DMS 273 (cell line): ENCODE measurements around the gene KCNH6.

ENCODE experiments used
- DNase-seq: peaks from one replicate; lab custom pipeline; 2025; ENCODE audit not compliant: unreplicated experiment; lab: John Stamatoyannopoulos, UW

The KCNH6 gene, protein sequence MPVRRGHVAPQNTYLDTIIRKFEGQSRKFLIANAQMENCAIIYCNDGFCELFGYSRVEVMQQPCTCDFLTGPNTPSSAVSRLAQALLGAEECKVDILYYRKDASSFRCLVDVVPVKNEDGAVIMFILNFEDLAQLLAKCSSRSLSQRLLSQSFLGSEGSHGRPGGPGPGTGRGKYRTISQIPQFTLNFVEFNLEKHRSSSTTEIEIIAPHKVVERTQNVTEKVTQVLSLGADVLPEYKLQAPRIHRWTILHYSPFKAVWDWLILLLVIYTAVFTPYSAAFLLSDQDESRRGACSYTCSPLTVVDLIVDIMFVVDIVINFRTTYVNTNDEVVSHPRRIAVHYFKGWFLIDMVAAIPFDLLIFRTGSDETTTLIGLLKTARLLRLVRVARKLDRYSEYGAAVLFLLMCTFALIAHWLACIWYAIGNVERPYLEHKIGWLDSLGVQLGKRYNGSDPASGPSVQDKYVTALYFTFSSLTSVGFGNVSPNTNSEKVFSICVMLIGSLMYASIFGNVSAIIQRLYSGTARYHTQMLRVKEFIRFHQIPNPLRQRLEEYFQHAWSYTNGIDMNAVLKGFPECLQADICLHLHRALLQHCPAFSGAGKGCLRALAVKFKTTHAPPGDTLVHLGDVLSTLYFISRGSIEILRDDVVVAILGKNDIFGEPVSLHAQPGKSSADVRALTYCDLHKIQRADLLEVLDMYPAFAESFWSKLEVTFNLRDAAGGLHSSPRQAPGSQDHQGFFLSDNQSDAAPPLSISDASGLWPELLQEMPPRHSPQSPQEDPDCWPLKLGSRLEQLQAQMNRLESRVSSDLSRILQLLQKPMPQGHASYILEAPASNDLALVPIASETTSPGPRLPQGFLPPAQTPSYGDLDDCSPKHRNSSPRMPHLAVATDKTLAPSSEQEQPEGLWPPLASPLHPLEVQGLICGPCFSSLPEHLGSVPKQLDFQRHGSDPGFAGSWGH

DNA sequence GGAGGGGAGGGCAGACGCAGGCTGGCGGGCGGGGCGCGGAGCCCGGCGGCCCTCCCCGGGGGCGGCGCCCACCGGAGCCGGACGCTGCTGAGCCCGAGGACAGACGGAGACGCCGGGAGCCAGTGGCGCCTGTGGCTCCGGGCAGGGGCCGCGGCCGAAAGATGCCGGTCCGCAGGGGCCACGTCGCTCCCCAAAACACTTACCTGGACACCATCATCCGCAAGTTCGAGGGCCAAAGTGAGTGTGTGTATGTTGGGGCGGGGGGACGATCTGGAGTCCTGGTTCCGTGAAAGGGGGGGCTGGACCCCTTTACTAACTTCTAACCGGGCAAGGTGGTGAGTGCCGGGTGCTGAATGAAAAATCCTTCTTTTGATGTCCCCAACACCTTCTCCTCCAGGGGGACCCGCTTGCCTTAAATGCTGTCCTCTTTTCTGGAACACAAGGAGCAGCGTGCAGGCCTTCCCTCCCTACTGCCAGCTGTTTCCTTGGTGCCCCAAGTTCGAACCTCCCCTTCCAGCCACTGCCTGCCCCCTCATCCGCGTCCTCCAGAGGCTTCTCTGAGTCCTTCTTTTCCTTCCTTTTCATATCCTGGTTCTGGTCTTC lies at the start of gene KCNH6:
Gene KCNH6 (plus strand): TSS at position 106 of the 603 bp plus-strand sequence. CDS start 56 bp downstream, at position 162.
- DNase-seq = peak; percentile 41

DNA sequence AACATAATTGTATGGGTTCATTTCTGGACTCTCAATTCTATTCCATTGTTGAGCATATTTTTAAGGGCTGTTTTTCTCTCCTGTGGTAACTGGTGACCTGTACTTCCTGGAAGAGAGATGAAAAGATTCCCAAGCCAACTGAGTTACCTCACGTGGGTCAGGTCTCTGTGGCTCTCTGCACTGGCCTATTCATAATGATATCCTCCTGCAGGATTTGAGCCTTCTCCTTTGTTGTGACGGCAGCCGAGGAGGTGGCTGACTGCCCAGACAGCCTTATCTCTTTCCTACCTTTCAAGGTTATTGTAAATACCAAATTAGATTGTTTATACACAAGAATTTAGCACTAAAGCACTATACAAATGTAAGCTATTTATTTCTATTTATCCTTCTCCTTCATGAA lies 49.0 kb upstream of the KCNH6 start:
- DNase-seq = no peak

DNA sequence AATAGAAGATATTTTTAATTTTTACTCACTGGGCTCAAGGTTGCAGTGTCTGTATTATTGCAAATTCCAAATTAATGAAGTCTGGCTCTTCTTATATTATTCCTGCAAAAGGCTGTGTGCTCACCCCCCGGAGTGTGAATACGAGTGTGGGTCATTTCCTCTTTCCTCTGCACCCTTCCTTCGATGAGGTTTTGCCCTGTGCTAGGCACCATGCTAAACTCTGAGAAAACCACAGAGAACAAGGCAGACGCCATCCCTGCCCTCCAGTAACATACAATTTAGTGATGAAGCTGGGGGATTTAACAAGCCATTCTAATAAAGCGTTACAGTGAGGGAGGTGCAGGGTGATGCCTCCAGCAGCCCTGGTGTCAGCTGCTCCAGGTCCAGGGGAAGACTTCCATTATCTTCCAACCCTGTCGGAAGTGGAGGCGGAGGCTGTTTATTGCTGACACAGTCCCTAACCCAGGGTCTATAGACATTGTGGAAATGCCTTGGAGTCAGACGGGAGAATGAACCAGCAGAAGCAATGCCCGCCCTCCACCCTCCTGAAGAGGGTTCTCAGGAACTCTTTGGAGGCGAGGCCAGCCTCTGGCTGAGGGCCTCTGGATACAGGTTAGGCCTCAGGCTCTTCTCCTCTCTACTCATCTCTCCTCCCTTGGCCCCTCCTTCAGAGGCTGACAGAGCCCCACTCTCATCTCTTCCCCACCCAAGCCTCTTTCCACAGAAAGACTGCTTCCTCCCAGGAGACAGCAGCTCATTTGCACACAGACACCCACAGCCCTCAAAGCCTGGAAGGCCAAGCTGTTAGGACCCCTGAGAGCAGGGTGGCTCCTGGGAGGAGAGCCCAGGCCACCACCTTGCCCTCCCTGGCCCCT lies 48.3 kb upstream of the KCNH6 start:
- no peak for DNase-seq

DNA sequence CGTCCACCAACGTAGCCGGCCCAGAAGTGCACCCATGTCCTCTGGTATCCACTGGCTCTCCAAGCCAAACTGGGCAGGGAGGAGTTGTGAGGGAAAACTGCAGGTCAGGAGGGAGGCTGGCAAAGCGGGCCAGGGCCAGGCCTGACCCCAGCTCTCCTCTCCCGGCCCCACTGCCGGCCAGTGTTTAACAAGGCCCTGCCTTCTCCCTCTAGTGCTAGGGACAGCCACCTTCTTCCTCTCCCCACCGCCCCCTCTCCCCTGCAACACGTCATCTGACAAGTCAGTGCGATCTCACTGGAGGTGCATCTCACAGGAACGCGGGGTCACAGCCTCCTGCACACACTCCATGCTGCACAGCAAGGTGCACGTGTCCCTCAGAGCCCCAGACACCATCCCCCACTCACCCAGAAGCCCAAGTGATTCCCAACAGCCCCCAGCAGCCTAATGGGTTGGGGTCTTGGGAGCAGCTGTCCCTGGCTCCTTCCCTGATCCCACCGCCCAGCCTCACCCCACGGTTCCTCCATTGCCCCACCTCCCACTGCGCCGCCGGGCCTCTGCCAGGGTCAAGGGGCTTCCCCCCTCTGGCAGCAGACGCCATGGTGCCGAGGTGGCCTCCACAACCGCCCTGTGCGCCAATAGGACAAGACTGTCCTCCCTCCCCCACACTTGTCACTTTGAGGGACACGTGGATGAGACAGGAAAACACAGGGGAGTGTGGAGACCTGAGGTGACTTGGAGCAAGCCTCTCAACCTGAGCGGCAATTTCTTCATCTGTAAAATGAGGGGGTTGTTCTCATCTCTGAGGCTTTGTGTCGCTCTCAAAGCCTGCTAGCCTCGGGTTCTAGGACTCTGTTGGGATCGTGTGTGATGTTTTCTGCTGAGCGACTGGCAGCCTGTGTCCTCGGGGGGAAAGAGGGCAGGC lies 47.4 kb upstream of the KCNH6 start:
- DNase-seq = no peak

DNA sequence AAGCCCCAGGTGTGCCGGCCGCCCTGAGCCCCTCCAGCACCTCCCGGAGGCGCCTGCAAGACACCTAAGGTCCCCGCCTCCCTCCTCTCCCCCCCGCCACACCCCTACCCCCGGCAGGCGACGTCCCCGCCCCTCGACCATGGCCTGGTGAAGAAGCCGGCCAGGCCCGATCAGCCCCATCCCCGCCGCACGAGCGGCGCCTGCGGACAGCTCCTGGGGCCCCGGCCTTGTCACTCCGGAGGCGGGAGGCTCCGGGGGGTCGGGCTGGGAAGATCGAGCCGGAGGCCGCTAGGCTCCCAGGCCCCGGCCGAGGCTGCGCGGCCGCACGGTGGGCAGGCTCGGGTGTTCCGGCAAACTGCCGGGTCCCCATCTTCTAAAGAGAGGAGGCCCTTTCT lies 46.7 kb upstream of the KCNH6 start:
- no peak for DNase-seq

DNA sequence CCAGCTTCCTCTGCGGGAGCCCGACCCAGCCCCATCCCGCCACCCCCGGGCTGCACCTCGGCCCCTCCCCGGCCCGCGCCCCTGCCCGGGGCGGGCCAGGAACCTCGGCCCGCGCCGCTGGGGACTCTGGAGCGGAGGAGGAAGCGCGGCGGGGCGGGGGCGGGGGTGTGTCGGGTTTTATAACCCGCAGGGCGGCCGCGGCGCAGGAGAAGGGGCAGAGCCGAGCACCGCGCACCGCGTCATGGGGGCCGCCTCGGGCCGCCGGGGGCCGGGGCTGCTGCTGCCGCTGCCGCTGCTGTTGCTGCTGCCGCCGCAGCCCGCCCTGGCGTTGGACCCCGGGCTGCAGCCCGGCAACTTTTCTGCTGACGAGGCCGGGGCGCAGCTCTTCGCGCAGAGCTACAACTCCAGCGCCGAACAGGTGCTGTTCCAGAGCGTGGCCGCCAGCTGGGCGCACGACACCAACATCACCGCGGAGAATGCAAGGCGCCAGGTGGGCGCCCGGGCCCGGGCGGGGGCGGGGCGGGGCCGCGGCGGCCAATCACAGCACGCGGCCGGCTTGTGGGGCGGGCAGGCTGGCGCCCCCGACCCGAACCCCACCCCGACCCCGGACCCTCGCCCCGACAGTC lies 46.2 kb upstream of the KCNH6 start, which contains the start of gene ACE:
Gene ACE (plus strand): TSS at position 208 of the 626 bp plus-strand sequence. CDS start 34 bp downstream, at position 242.
- peak; percentile 81 for DNase-seq

DNA sequence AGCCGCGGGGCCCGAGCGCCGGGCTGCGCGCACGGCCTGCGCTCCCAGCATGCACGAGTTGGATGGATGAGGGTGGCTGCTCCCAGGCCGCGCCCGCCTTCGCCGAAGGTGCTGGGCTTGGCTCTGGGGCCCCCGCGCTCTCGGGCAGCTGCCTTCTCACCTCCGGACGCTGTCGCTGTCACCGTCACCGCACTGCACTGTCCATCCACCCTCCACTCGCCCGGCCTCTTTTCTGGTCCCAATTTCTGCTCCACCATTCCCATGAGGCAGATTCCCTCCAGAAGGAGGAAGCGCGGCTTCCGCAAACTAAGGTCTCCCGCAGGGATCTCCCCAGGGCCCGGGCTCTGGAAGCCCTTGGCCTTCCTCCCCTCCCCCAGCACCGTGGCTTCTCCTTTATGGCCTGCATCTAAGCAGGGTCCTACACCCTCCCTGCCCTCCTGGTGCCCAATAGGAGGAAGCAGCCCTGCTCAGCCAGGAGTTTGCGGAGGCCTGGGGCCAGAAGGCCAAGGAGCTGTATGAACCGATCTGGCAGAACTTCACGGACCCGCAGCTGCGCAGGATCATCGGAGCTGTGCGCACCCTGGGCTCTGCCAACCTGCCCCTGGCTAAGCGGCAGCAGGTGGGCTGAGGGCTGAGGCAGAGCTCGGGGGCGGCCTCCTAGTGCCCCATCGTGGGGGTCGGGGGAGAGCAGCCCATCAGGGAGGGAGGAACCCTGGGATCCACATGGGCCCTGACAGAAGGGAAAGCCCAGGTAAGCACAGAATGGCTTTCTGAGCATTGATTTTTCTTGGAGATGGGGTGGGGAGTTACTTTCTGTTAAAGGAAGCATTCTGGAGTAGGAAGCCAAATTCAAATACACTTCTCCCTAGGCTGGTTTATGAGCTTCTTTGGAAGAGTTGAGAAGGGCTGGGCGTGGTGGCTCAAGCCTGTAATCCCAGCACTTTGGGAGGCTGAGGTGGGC lies 45.4 kb upstream of the KCNH6 start:
- peak; percentile 81 for DNase-seq

DNA sequence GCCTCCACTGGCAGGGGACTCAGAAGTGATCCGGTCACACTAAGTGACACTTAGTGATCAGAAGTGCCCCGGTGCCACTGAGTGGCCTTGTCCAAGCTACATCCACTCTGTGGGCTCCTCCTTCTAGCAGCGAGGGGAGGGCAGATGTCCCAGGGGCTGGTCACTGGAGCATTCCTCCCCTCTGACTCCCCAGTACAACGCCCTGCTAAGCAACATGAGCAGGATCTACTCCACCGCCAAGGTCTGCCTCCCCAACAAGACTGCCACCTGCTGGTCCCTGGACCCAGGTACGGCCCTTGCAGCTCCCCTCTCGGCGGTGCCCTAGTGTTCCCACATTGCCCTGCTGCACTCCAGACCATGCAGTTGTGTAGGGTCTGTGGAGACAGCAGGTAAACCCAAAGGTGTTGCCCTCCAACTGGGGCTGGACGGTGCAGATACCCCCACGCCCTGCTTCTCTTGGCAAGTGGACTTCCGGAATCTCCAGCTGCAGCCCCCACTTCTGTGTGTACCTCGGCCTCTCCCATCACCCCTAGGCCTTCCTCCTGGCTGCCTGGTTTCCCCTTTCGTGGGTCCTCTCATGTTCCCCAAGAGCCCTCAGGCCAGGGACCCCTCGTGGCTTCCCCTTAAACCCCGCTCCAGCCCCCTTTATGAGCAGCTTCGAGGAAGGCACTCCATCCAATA lies 44.2 kb upstream of the KCNH6 start:
- DNase-seq = peak; percentile 87

DNA sequence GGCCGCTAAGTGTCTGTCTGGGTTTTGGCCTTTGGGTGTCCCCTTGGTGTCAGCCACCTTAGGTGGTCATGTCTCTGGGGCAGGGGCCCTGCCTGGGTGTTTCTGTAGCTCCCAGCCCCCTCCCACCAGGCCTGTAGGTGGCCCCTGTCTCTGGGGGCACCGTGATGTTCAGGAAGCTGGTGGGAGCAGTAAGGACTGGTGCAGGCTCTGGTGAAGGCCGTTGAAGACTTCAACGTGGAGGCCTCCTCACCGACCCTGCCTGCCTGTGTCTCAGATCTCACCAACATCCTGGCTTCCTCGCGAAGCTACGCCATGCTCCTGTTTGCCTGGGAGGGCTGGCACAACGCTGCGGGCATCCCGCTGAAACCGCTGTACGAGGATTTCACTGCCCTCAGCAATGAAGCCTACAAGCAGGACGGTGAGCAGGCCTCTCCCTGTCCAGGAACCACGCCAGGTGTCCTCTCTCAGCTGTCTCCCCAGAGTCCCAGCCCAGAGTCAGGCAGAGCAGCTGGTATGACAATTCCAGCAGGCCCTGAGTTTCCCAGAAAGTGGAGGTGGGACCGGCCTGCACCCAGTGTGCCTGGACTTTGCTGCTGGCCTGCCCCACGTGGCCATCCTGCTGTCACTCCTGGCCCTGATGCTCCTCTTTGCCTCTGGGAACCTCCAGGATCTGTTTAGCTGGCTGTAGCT lies 43.5 kb upstream of the KCNH6 start:
- peak; percentile 60 for DNase-seq

DNA sequence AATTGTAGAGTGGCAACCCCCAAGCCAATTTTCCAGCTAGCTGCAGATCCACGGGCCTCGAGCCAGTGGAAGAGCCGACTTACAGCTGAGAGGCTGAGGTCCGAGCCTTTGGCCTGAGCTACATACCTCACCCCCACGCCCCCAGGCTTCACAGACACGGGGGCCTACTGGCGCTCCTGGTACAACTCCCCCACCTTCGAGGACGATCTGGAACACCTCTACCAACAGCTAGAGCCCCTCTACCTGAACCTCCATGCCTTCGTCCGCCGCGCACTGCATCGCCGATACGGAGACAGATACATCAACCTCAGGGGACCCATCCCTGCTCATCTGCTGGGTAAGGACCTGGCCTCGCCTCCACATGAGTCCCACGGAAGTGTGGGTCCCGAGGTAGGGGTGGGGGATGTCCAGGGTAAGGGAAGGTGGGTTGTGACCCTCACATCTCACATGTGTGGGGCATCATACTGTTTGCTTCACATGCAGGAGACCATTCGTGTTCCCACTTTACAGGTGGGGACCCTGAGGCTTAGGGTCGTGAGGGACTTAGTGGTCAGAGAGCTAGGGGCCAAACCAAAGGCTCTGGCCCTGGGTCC lies 42.9 kb upstream of the KCNH6 start:
- no peak for DNase-seq

DNA sequence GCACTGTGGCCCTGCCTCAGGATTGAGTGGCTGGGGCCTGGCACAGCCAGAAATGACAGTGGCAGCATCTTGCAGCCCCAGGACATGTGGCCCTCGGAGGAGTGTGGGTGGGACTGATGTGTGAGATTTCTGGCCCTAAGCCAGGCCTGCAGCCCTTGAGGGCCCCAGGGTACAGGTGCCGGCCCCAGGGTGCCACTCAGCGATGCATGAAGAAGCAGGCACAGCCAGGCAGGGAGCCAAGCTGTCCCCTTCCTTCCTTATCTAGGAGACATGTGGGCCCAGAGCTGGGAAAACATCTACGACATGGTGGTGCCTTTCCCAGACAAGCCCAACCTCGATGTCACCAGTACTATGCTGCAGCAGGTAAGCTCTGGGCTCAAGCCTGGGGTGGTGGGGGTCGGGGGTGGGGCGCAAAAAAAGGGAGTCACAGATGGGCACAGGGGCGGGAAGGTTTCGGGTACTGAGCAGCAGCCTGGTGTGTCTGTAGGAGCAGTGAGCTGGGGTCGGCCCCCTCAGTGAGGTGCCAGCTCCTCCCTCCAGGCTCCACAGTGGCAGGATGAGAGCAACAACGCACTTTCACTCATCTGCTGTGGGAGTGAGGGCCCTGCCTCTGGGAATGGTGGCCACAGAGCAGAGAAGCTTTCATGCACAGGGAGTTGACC lies 42.2 kb upstream of the KCNH6 start:
- DNase-seq = peak; percentile 84

DNA sequence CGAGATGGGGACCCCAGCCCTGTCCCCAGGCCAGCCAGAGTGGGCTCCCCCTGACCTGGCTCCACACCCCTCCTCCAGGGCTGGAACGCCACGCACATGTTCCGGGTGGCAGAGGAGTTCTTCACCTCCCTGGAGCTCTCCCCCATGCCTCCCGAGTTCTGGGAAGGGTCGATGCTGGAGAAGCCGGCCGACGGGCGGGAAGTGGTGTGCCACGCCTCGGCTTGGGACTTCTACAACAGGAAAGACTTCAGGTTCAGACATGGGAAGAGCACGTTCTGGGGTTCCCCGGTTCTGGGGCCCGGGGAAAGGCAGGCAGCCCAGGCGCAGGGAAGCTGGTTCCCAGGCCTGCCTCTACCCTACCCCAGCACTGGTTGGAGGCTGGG lies 41.7 kb upstream of the KCNH6 start:
- DNase-seq = peak; percentile 35

DNA sequence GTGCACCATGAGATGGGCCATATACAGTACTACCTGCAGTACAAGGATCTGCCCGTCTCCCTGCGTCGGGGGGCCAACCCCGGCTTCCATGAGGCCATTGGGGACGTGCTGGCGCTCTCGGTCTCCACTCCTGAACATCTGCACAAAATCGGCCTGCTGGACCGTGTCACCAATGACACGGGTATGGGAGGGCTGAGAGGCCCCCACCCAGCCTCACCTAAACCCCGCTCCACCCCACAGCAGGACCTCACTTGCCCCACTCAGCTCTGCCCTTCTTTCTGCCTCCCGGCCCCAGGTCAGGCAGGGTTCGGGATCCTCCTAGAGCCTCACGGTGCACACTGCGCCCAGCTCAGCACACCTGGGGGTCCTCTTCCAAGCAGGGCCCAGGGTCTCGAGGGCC lies 40.6 kb upstream of the KCNH6 start:
- no peak for DNase-seq

DNA sequence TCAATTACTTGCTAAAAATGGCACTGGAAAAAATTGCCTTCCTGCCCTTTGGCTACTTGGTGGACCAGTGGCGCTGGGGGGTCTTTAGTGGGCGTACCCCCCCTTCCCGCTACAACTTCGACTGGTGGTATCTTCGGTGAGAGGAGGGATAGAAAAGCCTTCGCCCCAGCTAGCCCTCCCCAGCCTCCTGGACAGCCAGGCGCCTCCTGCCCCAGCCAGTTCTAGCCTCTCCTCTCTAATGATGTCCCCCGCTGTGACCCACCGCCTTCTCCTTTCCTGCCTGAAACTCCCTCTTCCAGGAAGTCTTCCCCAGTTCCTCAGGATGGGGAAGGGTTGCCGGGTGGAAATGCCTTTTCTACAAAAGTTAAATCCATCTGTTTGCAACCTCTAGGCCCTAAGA lies 40.1 kb upstream of the KCNH6 start:
- DNase-seq = no peak

DNA sequence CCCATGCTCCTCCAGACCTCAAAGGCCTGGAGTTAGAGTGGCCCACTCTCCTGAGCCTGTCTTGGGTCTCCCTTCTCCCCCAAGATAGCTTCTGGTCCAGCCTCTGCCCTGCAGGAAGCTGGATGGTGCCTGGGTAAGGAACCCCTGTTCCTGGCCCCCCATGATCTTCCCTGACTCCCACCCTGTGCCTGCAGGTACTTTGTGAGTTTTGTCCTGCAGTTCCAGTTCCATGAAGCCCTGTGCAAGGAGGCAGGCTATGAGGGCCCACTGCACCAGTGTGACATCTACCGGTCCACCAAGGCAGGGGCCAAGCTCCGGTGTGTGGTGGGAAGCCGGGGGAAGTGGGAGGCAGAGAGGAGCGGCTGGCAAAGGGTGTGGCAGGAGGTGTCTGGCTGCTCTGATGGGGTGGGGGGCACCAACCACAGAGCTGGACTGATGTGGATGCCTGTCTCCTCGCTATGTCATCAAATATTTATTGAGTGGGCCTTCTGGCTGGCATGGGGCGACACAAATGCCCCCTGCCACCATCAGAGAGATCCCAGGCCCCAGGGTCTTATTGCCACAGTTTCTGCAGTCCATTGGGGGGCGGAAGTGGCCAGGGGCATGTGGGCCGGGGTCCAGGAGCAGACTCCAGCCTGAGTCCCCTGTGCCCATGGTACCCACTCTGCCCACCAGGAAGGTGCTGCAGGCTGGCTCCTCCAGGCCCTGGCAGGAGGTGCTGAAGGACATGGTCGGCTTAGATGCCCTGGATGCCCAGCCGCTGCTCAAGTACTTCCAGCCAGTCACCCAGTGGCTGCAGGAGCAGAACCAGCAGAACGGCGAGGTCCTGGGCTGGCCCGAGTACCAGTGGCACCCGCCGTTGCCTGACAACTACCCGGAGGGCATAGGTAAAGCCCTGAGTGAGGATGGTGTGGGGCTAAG lies 39.2 kb upstream of the KCNH6 start:
- no peak for DNase-seq
